ENCODE data around the gene USO1. TPM values are rescaled to one million over a fixed set of nuclear protein-coding genes. Genes with fewer than 3 reads are reported as not detected.

USO1 gene
- total and polyA plus RNA-seq, 2 of the 8 experiments (the other 6 are each of a cell fraction or from before 2014, with no cell fraction given): 57.3 to 198 TPM

GRCh38 chr4:75769036-75769435 is 44.7 kb downstream of the USO1 start:
- no peaks in the 10 kb centered on the region for H3K23me2 ChIP-seq (ENCODE audit: low read depth, low read length)
- no peak overlapping the region for H3K4me2 ChIP-seq (ENCODE audit: insufficient read depth in 1 of 2, low read depth in 2 of 2, low read length in 2 of 2)
- CTCF ChIA-PET (ENCODE audit: partially characterized antibody): interaction anchor here (1.0 kb wide), 1 partner anchor 26 kb away, joined by 3 read pairs; no protein-coding TSS in a partner anchor
- no peak overlapping the region for H4K91ac ChIP-seq (replicated peaks; ENCODE audit: insufficient read length, low read length)
- H2BK20ac ChIP-seq (ENCODE audit: low read length): no peak overlapping the region
- H3K27ac ChIP-seq (ENCODE audit: low read depth, low read length): no peak overlapping the region
- POLR2A ChIA-PET (ENCODE audit: partially characterized antibody): no interaction called here
- no peak overlapping the region for H3K56ac ChIP-seq (replicated peaks; ENCODE audit: insufficient read length, low read depth, low read length)
- H3K4me1 ChIP-seq (replicated peaks in 1 of 4; ENCODE audit: control insufficient read depth in 3 of 4, insufficient read depth in 4 of 4, low read length in 3 of 4): no peaks in the 10 kb centered on the region
- H3K79me2 ChIP-seq (ENCODE audit: control insufficient read depth in 1 of 2, insufficient read depth in 2 of 2, low read length in 2 of 2): no peaks in the 10 kb centered on the region
- H3K79me1 ChIP-seq (ENCODE audit: low read depth, low read length): no peaks in the 10 kb centered on the region
- H3K4me3 ChIP-seq (ENCODE audit: extremely low read depth in 1 of 4, insufficient read depth in 2 of 4, low read depth in 3 of 4, low read length in 4 of 4): no peak overlapping the region
- H2AFZ ChIP-seq (ENCODE audit: low read length): no peak overlapping the region
- H3K14ac ChIP-seq (ENCODE audit: insufficient read length): no peak overlapping the region
- no peak overlapping the region for H2BK15ac ChIP-seq (ENCODE audit: low read length)
- H4K5ac ChIP-seq (ENCODE audit: insufficient read length, low read depth, low read length): no peak overlapping the region
- peaks cover 0 to 60% (median 21%) of the 10 kb centered on the region in 4 experiments; a peak in 5 of 8 replicates for H3K36me3 ChIP-seq (ENCODE audit: control insufficient read depth in 2 of 4, insufficient read depth in 4 of 4, low read length in 3 of 4)
- H3K9me3 ChIP-seq (ENCODE audit: insufficient read depth in 2 of 2, low read depth in 1 of 2, low read length in 1 of 2): no peaks in the 10 kb centered on the region
- FAIRE-seq (no peak), DNase-seq (ENCODE audit: low read depth in 1 of 2, low spot score in 2 of 2) (no peak)
- no peak overlapping the region for H3K9ac ChIP-seq (replicated peaks in 1 of 4; ENCODE audit: extremely low read depth in 1 of 4, low read depth in 3 of 4, low read length in 3 of 4)
- no peak overlapping the region for H2BK12ac ChIP-seq (ENCODE audit: low read depth, low read length)
- no peak overlapping the region for H2AK5ac ChIP-seq (ENCODE audit: low read depth, low read length)
- H3K18ac ChIP-seq (ENCODE audit: extremely low read depth, low read length): no peak overlapping the region
- H4K20me1 ChIP-seq (replicated peaks in 1 of 2; ENCODE audit: control insufficient read depth in 1 of 2, insufficient read depth in 2 of 2, low read length in 2 of 2): peaks cover 0 to 2% of the 10 kb centered on the region in 2 experiments
- no peak overlapping the region for H3K23ac ChIP-seq (ENCODE audit: insufficient read length)
- H2BK5ac ChIP-seq (ENCODE audit: low read depth, low read length): no peak overlapping the region
- no peak overlapping the region for H4K8ac ChIP-seq (ENCODE audit: extremely low read depth, insufficient read depth, low read length)
- no peak overlapping the region for H2BK120ac ChIP-seq (replicated peaks; ENCODE audit: low read depth, low read length)
- H3K27me3 ChIP-seq (replicated peaks in 1 of 4; ENCODE audit: control insufficient read depth in 3 of 4, extremely low read depth in 1 of 4, insufficient read depth in 3 of 4, low read length in 3 of 4): no peaks in the 10 kb centered on the region
- no peak overlapping the region for H3K4ac ChIP-seq (replicated peaks; ENCODE audit: insufficient read length, low read depth, low read length)
- TF ChIP-seq RNF2 (IDR thresholded peaks at IDR 0.05; ENCODE audit: borderline replicate concordance, low read depth, low read length, missing control alignments, poor library complexity, severe bottlenecking): no peak
- no peak for TF ChIP-seq EP300 (IDR thresholded peaks at IDR 0.05; ENCODE audit: borderline replicate concordance in 1 of 2, low read depth in 2 of 2, low read length in 2 of 2)
- TF ChIP-seq SP2 (IDR thresholded peaks at IDR 0.05; ENCODE audit: low read length): no peak
- no peak for TF ChIP-seq CTBP2 (IDR thresholded peaks at IDR 0.05; ENCODE audit: borderline replicate concordance, insufficient read depth, insufficient read length, low read length)
- TF ChIP-seq GTF2F1 (IDR thresholded peaks at IDR 0.05; ENCODE audit: borderline replicate concordance, low read depth, low read length): no peak
- no peak for TF ChIP-seq ATF2 (IDR thresholded peaks at IDR 0.05; ENCODE audit: low read length)
